Thymus (tissue), 11 donors: Measurements from ENCODE around the gene RNF151. TPM values are rescaled to one million over a fixed set of nuclear protein-coding genes. Genes with fewer than 3 reads are reported as not detected.
"Not testable (repeated sequence)": the region's sequence is repeated elsewhere in the genome, so short reads cannot be mapped to it uniquely, and the experiment has no call there.

ENCODE experiments used
- DNase-seq, 9 donors: peaks; one replicate each; pipeline ENCODE4 v3.0.0-alpha.2; 2013; ENCODE audit warnings: low spot score in 9 of 9, low read depth in 6 of 9, missing footprints in 1 of 9
- H3K27ac ChIP-seq, 2 donors: one replicate each; pipeline ENCODE4 v1.5.1; 2013; ENCODE audit warnings: control low read depth in 1 of 2, low read depth in 1 of 2, low read length in 1 of 2, mild to moderate bottlenecking in 1 of 2, moderate library complexity in 1 of 2
- H3K27me3 ChIP-seq, 2 donors: one replicate each; pipeline ENCODE4 v1.5.1; 2013; ENCODE audit warnings: low read length in 1 of 2; ENCODE audit not compliant: control insufficient read depth in 2 of 2, insufficient read depth in 1 of 2
- H3K36me3 ChIP-seq, 2 donors: one replicate each; pipeline ENCODE4 v1.5.1; 2013; ENCODE audit warnings: low read length in 1 of 2, mild to moderate bottlenecking in 1 of 2, moderate library complexity in 1 of 2; ENCODE audit not compliant: control insufficient read depth in 2 of 2, insufficient read depth in 2 of 2
- H3K4me1 ChIP-seq, 2 donors: one replicate each; pipeline ENCODE4 v1.5.1; 2013; ENCODE audit warnings: low read length in 2 of 2; ENCODE audit not compliant: control insufficient read depth in 2 of 2, insufficient read depth in 2 of 2
- H3K4me3 ChIP-seq, 2 donors: one replicate each; pipeline ENCODE4 v1.5.1; 2013; ENCODE audit warnings: low read length in 2 of 2, control low read depth in 1 of 2, mild to moderate bottlenecking in 1 of 2
- H3K9me3 ChIP-seq, 2 donors: one replicate each; pipeline ENCODE4 v1.5.1; 2013; ENCODE audit warnings: low read length in 1 of 2, mild to moderate bottlenecking in 1 of 2; ENCODE audit not compliant: control insufficient read depth in 2 of 2, insufficient read depth in 1 of 2
- WGBS: extraction: QIAGEN DNeasy Blood & Tissue Kit; methylation state at CpG from one replicate; pipeline ENCODE4 v1.1.7; 2013; 5-methylcytosine and 5-hydroxymethylcytosine counted together
- polyA plus RNA-seq: library from polyadenylated mRNA; stranded (reverse); fragments of 200-250 nt; gene quantifications from one replicate; pipeline ENCODE4 v1.2.3, GENCODE V29; 2013
- total RNA-seq: library from RNA; stranded (reverse); fragments of 120-200 nt; gene quantifications from one replicate; pipeline ENCODE4 v1.2.4, GENCODE V29; 2013
- donor health status: healthy.

Gene RNF151
- total and polyA plus RNA-seq, 2 donors: 0.82 TPM; not detected in 1

- Histone ChIP-seq H3K27me3 (peaks cover 2 to 10% of the 10 kb centered on the region in 2 donors), H3K4me1 (peaks cover 13 to 48% of the 10 kb centered on the region in 2 donors), H3K36me3 (peaks cover 19 to 34% of the 10 kb centered on the region in 2 donors)
- H3K27ac ChIP-seq, DNase-seq, H3K4me3 ChIP-seq, H3K9me3 ChIP-seq: not testable (repeated sequence)
- 95% methylated on average over 37 of the region's 37 CpGs for WGBS
Measured at GRCh38 chr16:1962161-1963153, 4.2 kb upstream of the RNF151 start.

GRCh38 chr16:1963806-1964505 lies 2.7 kb upstream of the RNF151 start:
- 13% methylated on average over 44 of the region's 44 CpGs for WGBS
- peak overlapping the region; percentile 83 to 95 for H3K4me3 ChIP-seq
- H3K36me3 ChIP-seq: peaks cover 19 to 34% of the 10 kb centered on the region in 2 donors
- peak in 2 of 9 donors; percentile 28 to 52 for DNase-seq
- H3K27ac ChIP-seq: peak overlapping the region; percentile 91 to 95
- H3K4me1 ChIP-seq: peaks cover 12 to 45% of the 10 kb centered on the region in 2 donors
- no peaks in the 10 kb centered on the region for H3K9me3 ChIP-seq
- H3K27me3 ChIP-seq: peaks cover 0 to 2% of the 10 kb centered on the region in 2 donors

GRCh38 chr16:1964506-1965395 lies 1.9 kb upstream of the RNF151 start, which contains the start of gene RPS2:
TSS of gene RPS2 (minus strand) at chr16:1964826. CDS start at chr16:1964625, 201 bp downstream.
- WGBS: under 1% methylated on average over 97 of the region's 97 CpGs
- DNase-seq: peak; percentile 93 to 99 (median 95)
- H3K4me1 ChIP-seq: peaks cover 10 to 43% of the 10 kb centered on the region in 2 donors
- no peaks in the 10 kb centered on the region for H3K9me3 ChIP-seq
- H3K36me3 ChIP-seq: peaks cover 19 to 34% of the 10 kb centered on the region in 2 donors
- H3K27me3 ChIP-seq: no peaks in the 10 kb centered on the region
- peak within 1 kb of the TSS; percentile 83 to 95 for H3K4me3 ChIP-seq
- peak within 1 kb of the TSS; percentile 91 to 95 for H3K27ac ChIP-seq

- H3K4me1 ChIP-seq: peaks cover 6 to 40% of the 10 kb centered on the region in 2 donors
- 29% methylated on average over 24 of the region's 24 CpGs for WGBS
Measured at GRCh38 chr16:1965396-1966001, 1.2 kb upstream of the RNF151 start.

GRCh38 chr16:1968146-1968953 lies 1.7 kb downstream of the RNF151 start:
- Histone ChIP-seq H3K36me3 (peaks cover 0 to 4% of the 10 kb centered on the region in 2 donors), H3K4me3 (no peak overlapping the region), H3K4me1 (peaks cover 11 to 35% of the 10 kb centered on the region in 2 donors), H3K27me3 (no peaks in the 10 kb centered on the region), H3K9me3 (no peaks in the 10 kb centered on the region), H3K27ac (no peak overlapping the region)
- no peak for DNase-seq
- WGBS: 96% methylated on average over 41 of the region's 41 CpGs

More at GRCh38 chr16:1965396-1966001, 1.2 kb upstream of the RNF151 start:
- peak overlapping the region; percentile 83 to 95 for H3K4me3 ChIP-seq
- no peaks in the 10 kb centered on the region for H3K27me3 ChIP-seq
- peak overlapping the region; percentile 88 to 93 for H3K27ac ChIP-seq
- peaks cover 19 to 32% of the 10 kb centered on the region in 2 donors for H3K36me3 ChIP-seq
- DNase-seq: peak in 1 of 9 donors; percentile 37
- no peaks in the 10 kb centered on the region for H3K9me3 ChIP-seq

GRCh38 chr16:1971796-1972489 lies 5.3 kb downstream of the RNF151 start, which contains the start of gene TBL3:
TSS of gene TBL3 (plus strand) at chr16:1972053. CDS start at chr16:1972165, 112 bp downstream.
- Histone ChIP-seq H3K27me3 (no peaks in the 10 kb centered on the region), H3K4me3 (peak within 1 kb of the TSS; percentile 80 to 95), H3K36me3 (peaks cover 22 to 31% of the 10 kb centered on the region in 2 donors), H3K9me3 (no peaks in the 10 kb centered on the region), H3K27ac (peak within 1 kb of the TSS; percentile 84 to 97), H3K4me1 (peaks cover 7 to 18% of the 10 kb centered on the region in 2 donors)
- DNase-seq: peak; percentile 82 to 97 (median 95)
- WGBS: under 1% methylated on average over 78 of the region's 78 CpGs

GRCh38 chr16:1972490-1972877 lies 5.8 kb downstream of the RNF151 start:
- Histone ChIP-seq H3K27ac (no peak overlapping the region), H3K4me3 (peak overlapping the region; percentile 80 to 95), H3K27me3 (no peaks in the 10 kb centered on the region), H3K4me1 (peaks cover 7 to 18% of the 10 kb centered on the region in 2 donors), H3K9me3 (no peaks in the 10 kb centered on the region), H3K36me3 (peaks cover 26 to 36% of the 10 kb centered on the region in 2 donors)
- 7% methylated on average over 22 of the region's 22 CpGs for WGBS
- DNase-seq: no peak
